Measurements from ENCODE around the gene CUX1.

GRCh38 chr7:102152672-102153598 is 335.5 kb downstream of the CUX1 start:
- TF ChIP-seq POLR2AphosphoS5 (IDR thresholded peaks at IDR 0.05; ENCODE audit: low read depth, low read length) (no peak), TAF1 (IDR thresholded peaks at IDR 0.05; ENCODE audit: borderline replicate concordance, low read depth, low read length) (no peak)

All from GM12892 (cell line).